A549 (cell line): ENCODE results near the gene RING1. TPM values are rescaled to one million over a fixed set of nuclear protein-coding genes. Genes with fewer than 3 reads are reported as not detected.

Experiments
- ATAC-seq, 2 experiments: fragments of 200-7000 bp in 1 of 2; fragments of >200 bp in 1 of 2; cut with Nextera tagmentation in 1 of 2; cut with Tn5 transposase in 1 of 2; 3 replicates each; pipeline versions ENCODE4 v1.8.0 to v1.9.1; 2018 to 2020; ENCODE audit warnings: mild to moderate bottlenecking in 1 of 2, moderate library complexity in 1 of 2
- CTCF ChIA-PET: fragments of 300-600 bp; sonication (Branson Sonifier 250); formaldehyde crosslinking; extraction: SDS; loops from one replicate; lab custom pipeline; 2021; ENCODE audit warnings: antibody characterized with exemption, inconsistent platforms; lab: Yijun Ruan, JAX
- POLR2A ChIA-PET: fragments of 350-600 bp; formaldehyde crosslinking; extraction: SDS; loops from one replicate; lab custom pipeline; 2021; ENCODE audit warnings: antibody characterized with exemption, inconsistent platforms; lab: Yijun Ruan, JAX
- DNase-seq, 2 experiments: peaks; one replicate each; pipeline versions ENCODE4 v3.0.0 to v3.0.0-alpha.2; 2011 to 2016; ENCODE audit warnings: low read depth in 1 of 2, low spot score in 1 of 2
- FAIRE-seq: peaks from 2 replicates; lab custom pipeline; 2011; peaks lifted over from hg19 to GRCh38; lab: Jason Lieb, UNC
- H3K27ac ChIP-seq, 2 experiments: fragments of >200 bp; sonication (Bioruptor Twin); formaldehyde crosslinking; 3 replicates each; pipeline ENCODE4 v1.5.1; 2016 to 2017
- H3K4me1 ChIP-seq: fragments of >200 bp; sonication (Bioruptor Twin); formaldehyde crosslinking; 3 replicates; pipeline ENCODE4 v1.6.1; 2016
- H3K4me2 ChIP-seq: fragments of >200 bp; sonication (Bioruptor Twin); formaldehyde crosslinking; 3 replicates; pipeline ENCODE4 v1.6.1; 2016
- H3K4me3 ChIP-seq: fragments of >200 bp; sonication (Bioruptor Twin); formaldehyde crosslinking; 3 replicates; pipeline ENCODE4 v1.5.1; 2016
- H3K9me3 ChIP-seq: fragments of >200 bp; sonication (Bioruptor Twin); formaldehyde crosslinking; 3 replicates; pipeline ENCODE4 v1.6.1; 2016
- BCL3 ChIP-seq: fragments of >200 bp; sonication (Bioruptor Twin); formaldehyde crosslinking; IDR thresholded peaks from 3 replicates; pipeline ENCODE4 v1.6.1; 2016
- EHF ChIP-seq: fragments of 250-450 bp; sonication (Bioruptor Pico); IDR thresholded peaks from 2 replicates; pipeline ENCODE4 v1.5.0; 2020; ENCODE audit warnings: mild to moderate bottlenecking
- EHMT2 ChIP-seq: fragments of 200-600 bp; sonication (generic); IDR thresholded peaks from 2 replicates; pipeline ENCODE4 v1.6.1; 2016; ENCODE audit warnings: antibody characterized with exemption, low read depth, mild to moderate bottlenecking, moderate library complexity
- FOSB ChIP-seq: fragments of 250-450 bp; sonication (Bioruptor Pico); IDR thresholded peaks from 2 replicates; pipeline ENCODE4 v1.5.0; 2020; ENCODE audit warnings: mild to moderate bottlenecking, moderate library complexity
- GATA3 ChIP-seq: IDR thresholded peaks from 2 replicates; pipeline ENCODE4 v1.6.1; 2012; ENCODE audit warnings: borderline replicate concordance
- HES2 ChIP-seq: fragments of >200 bp; sonication (Bioruptor Twin); formaldehyde crosslinking; IDR thresholded peaks from 2 replicates; pipeline ENCODE4 v1.6.1; 2016
- JUN ChIP-seq, 2 experiments: fragments of >200 bp; sonication (Bioruptor Twin); formaldehyde crosslinking; IDR thresholded peaks; 2 replicates in 1 of 2; 3 replicates in 1 of 2; pipeline ENCODE4 v1.6.1; 2016 to 2017
- JUNB ChIP-seq: fragments of >200 bp; sonication (Bioruptor Twin); formaldehyde crosslinking; IDR thresholded peaks from 2 replicates; pipeline ENCODE4 v1.6.1; 2016
- KDM1A ChIP-seq: fragments of 200-600 bp; sonication (generic); IDR thresholded peaks from 2 replicates; pipeline ENCODE4 v1.6.1; 2016; ENCODE audit warnings: low read depth, mild to moderate bottlenecking
- KDM5A ChIP-seq: fragments of 200-600 bp; sonication (generic); IDR thresholded peaks from 2 replicates; pipeline ENCODE4 v1.6.1; 2016; ENCODE audit warnings: antibody characterized with exemption, mild to moderate bottlenecking
- MAFK ChIP-seq: fragments of 450-650 bp; IDR thresholded peaks from 2 replicates; pipeline ENCODE4 v1.6.1; 2014; ENCODE audit not compliant: partially characterized antibody
- MAZ ChIP-seq: fragments of 150-350 bp; IDR thresholded peaks from 2 replicates; pipeline ENCODE4 v1.6.1; 2014; ENCODE audit warnings: antibody characterized with exemption, low read depth, low read length, borderline replicate concordance
- MYC ChIP-seq: IDR thresholded peaks from 2 replicates; pipeline ENCODE4 v1.6.1; 2012; ENCODE audit warnings: mild to moderate bottlenecking, inconsistent platforms, low read length, improper control_type of control experiment, borderline replicate concordance
- NFE2L2 ChIP-seq: fragments of 150-350 bp; conservative IDR thresholded peaks from 2 replicates; pipeline ENCODE4 v1.6.1; 2014; ENCODE audit warnings: low read length
- NPAS2 ChIP-seq: fragments of 250-450 bp; sonication (Bioruptor Pico); IDR thresholded peaks from 2 replicates; pipeline ENCODE4 v1.8.0; 2022; ENCODE audit warnings: mild to moderate bottlenecking, moderate library complexity, borderline replicate concordance
- NR3C1 ChIP-seq: fragments of >200 bp; sonication (Bioruptor Twin); formaldehyde crosslinking; IDR thresholded peaks from 3 replicates; pipeline ENCODE4 v1.6.1; 2017
- POLR2AphosphoS2 ChIP-seq: conservative IDR thresholded peaks from 2 replicates; pipeline ENCODE4 v1.6.1; 2012; ENCODE audit warnings: low read length, improper control_type of control experiment, inconsistent platforms
- RCOR1 ChIP-seq: fragments of 150-350 bp; IDR thresholded peaks from 2 replicates; pipeline ENCODE4 v1.6.1; 2014; ENCODE audit warnings: antibody characterized with exemption, low read length, low read depth
- REST ChIP-seq: fragments of 200-600 bp; sonication (generic); IDR thresholded peaks from 2 replicates; pipeline ENCODE4 v1.6.1; 2016; ENCODE audit warnings: antibody characterized with exemption, mild to moderate bottlenecking, moderate library complexity
- RNF2 ChIP-seq: fragments of 200-600 bp; sonication (generic); IDR thresholded peaks from 2 replicates; pipeline ENCODE4 v1.6.1; 2016; ENCODE audit warnings: low read depth, mild to moderate bottlenecking, antibody characterized with exemption, moderate library complexity, borderline replicate concordance
- SREBF2 ChIP-seq: fragments of 450-650 bp; IDR thresholded peaks from 2 replicates; pipeline ENCODE4 v1.6.1; 2014; ENCODE audit warnings: mild to moderate bottlenecking, moderate library complexity
- ZC3H11A ChIP-seq: fragments of 450-650 bp; IDR thresholded peaks from 2 replicates; pipeline ENCODE4 v1.6.1; 2014; ENCODE audit warnings: antibody characterized with exemption, mild to moderate bottlenecking
- ZNF302 ChIP-seq: fragments of 250-450 bp; sonication (Bioruptor Pico); IDR thresholded peaks from 2 replicates; pipeline ENCODE4 v1.9.0; 2021; ENCODE audit warnings: inconsistent platforms, mild to moderate bottlenecking, moderate library complexity
- ZSCAN20 ChIP-seq: fragments of 250-450 bp; sonication (Bioruptor Pico); IDR thresholded peaks from 2 replicates; pipeline ENCODE4 v1.8.0; 2022; ENCODE audit warnings: mild to moderate bottlenecking, moderate library complexity
- WGBS: methylation state at CpG from one replicate; pipeline ENCODE4 v1.1.6; 2017; ENCODE audit errors: missing lambda C conversion rate; 5-methylcytosine and 5-hydroxymethylcytosine counted together
- polyA plus RNA-seq, 4 experiments: library from polyadenylated mRNA; depleted of rRNA in 3 of 4; stranded (reverse); fragments of >200 nt; fragmentation: RNase III in 1 of 4; extraction: RNeasy Plus Mini Kit Qiagen cat#74134 plus additional on column Dnase treatment in 1 of 4; gene quantifications; 2 replicates in 3 of 4; 3 replicates in 1 of 4; pipeline ENCODE4 v1.2.3, GENCODE V29; 2011 to 2017
- TF ChIP-seq, protein P1 (sequence below): fragments of >200 bp; sonication (Bioruptor Twin); formaldehyde crosslinking; IDR thresholded peaks from 3 replicates; pipeline ENCODE4 v1.5.1; 2016
- TF ChIP-seq, protein P2 (sequence below): fragments of 250-450 bp; sonication (Bioruptor Pico); IDR thresholded peaks from 2 replicates; pipeline ENCODE4 v1.5.0; 2021; ENCODE audit warnings: mild to moderate bottlenecking, moderate library complexity, borderline replicate concordance

Gene RING1
- polyA plus RNA-seq, 2 of the 4 experiments (the other 2 are of a cell fraction), result 12.7 to 35.0 TPM

DNA sequence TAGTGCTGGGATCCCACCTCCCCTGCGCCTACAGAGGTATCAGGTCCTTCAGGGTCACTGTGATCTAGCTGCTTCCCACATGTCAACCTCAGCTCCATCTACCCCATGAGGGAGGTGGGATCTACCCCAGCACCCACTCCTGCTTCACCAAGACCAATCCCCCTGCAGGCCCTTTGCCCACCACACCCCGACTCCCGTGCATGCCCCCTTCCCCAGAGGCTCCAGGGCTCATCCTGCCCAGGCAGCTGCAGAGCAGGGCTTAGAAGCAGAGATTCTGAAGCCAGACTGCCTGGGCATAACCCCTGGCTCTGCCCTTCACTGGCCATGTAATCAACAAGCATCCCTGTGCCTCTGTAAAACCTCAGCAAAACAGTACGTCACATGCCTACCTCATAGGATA is 33.5 kb upstream of the RING1 start:
- CTCF ChIA-PET, result interaction anchor here (0.7 to 3.9 kb wide), 5 partner anchors 13 to 336 kb away, joined by 3 to 27 read pairs (median 4); partner anchors contain the start of gene TAP2
- no peak overlapping the region for H3K4me2 ChIP-seq
- TF ChIP-seq EHF, result no peak
- TF ChIP-seq, protein P1, sequence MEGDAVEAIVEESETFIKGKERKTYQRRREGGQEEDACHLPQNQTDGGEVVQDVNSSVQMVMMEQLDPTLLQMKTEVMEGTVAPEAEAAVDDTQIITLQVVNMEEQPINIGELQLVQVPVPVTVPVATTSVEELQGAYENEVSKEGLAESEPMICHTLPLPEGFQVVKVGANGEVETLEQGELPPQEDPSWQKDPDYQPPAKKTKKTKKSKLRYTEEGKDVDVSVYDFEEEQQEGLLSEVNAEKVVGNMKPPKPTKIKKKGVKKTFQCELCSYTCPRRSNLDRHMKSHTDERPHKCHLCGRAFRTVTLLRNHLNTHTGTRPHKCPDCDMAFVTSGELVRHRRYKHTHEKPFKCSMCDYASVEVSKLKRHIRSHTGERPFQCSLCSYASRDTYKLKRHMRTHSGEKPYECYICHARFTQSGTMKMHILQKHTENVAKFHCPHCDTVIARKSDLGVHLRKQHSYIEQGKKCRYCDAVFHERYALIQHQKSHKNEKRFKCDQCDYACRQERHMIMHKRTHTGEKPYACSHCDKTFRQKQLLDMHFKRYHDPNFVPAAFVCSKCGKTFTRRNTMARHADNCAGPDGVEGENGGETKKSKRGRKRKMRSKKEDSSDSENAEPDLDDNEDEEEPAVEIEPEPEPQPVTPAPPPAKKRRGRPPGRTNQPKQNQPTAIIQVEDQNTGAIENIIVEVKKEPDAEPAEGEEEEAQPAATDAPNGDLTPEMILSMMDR, result no peak
- TF ChIP-seq, protein P2, sequence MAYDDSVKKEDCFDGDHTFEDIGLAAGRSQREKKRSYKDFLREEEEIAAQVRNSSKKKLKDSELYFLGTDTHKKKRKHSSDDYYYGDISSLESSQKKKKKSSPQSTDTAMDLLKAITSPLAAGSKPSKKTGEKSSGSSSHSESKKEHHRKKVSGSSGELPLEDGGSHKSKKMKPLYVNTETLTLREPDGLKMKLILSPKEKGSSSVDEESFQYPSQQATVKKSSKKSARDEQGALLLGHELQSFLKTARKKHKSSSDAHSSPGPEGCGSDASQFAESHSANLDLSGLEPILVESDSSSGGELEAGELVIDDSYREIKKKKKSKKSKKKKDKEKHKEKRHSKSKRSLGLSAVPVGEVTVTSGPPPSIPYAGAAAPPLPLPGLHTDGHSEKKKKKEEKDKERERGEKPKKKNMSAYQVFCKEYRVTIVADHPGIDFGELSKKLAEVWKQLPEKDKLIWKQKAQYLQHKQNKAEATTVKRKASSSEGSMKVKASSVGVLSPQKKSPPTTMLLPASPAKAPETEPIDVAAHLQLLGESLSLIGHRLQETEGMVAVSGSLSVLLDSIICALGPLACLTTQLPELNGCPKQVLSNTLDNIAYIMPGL (CRISPR knock-in tag), result no peak
- no peak for TF ChIP-seq MAFK
- no peak for TF ChIP-seq GATA3
- TF ChIP-seq MAZ, result no peak
- no peak for TF ChIP-seq JUN (IDR thresholded peaks at IDR 0.05)
- no peak for TF ChIP-seq MYC
- TF ChIP-seq ZNF302 (CRISPR knock-in tag), result no peak
- TF ChIP-seq KDM5A, result no peak
- no peak for TF ChIP-seq KDM1A
- TF ChIP-seq FOSB (CRISPR knock-in tag), result no peak
- TF ChIP-seq HES2, result no peak
- no peak for TF ChIP-seq BCL3
- no peak for TF ChIP-seq POLR2AphosphoS2
- no peak for TF ChIP-seq NR3C1
- TF ChIP-seq EHMT2, result no peak
- TF ChIP-seq RCOR1, result no peak
- TF ChIP-seq NPAS2, result no peak
- H3K9me3 ChIP-seq, result no peaks in the 10 kb centered on the region
- no CpG with 5 or more reads among the region's 4 CpGs for whole genome bisulfite sequencing
- ATAC-seq, result no peak
- no peak overlapping the region for H3K27ac ChIP-seq
- no peak for DNase-seq
- H3K4me3 ChIP-seq, result no peak overlapping the region
- POLR2A ChIA-PET, result interaction anchor here (0.6 kb wide), 1 partner anchor 75 kb away, joined by 3 read pairs; no protein-coding TSS in a partner anchor
- no peak for FAIRE-seq
- H3K4me1 ChIP-seq, result no peaks in the 10 kb centered on the region

- Histone ChIP-seq H3K4me3 (no peak overlapping the region), H3K27ac (no peak overlapping the region)
- POLR2A ChIA-PET, result no interaction called here
- CTCF ChIA-PET, result interaction anchor here (0.7 to 3.9 kb wide), 3 partner anchors 14 to 337 kb away, joined by 3 to 27 read pairs (median 6); partner anchors contain the start of gene TAP2
- ATAC-seq (peak in 1 of 2 experiments; percentile 67; a peak in 3 of 6 replicates), FAIRE-seq (no peak)
- no peak for TF ChIP-seq RNF2
- no peak for TF ChIP-seq ZSCAN20 (CRISPR knock-in tag)
- no peak for TF ChIP-seq FOSB (CRISPR knock-in tag)
- TF ChIP-seq REST, result no peak
- TF ChIP-seq ZC3H11A, result no peak
- no peak for TF ChIP-seq NFE2L2
- no peak for TF ChIP-seq JUNB
- TF ChIP-seq MAFK, result no peak
- no peak for TF ChIP-seq SREBF2
- TF ChIP-seq, all 56 proteins: peak for 0
- Histone ChIP-seq H3K9me3 (no peaks in the 10 kb centered on the region), H3K4me2 (no peak overlapping the region), H3K4me1 (no peaks in the 10 kb centered on the region)
- no peak for DNase-seq
- WGBS, result 43% methylated on average over 7 of the region's 10 CpGs
These were observed 32.7 kb upstream of the RING1 start for GRCh38 chr6:33175436-33176069.
